Right lobe of liver (tissue), 4 donors: Measurements from ENCODE around the gene C1orf105.

ENCODE experiments used
- POLR2A ChIP-seq: fragments of 450-650 bp; IDR thresholded peaks from one replicate; pipeline ENCODE4 v1.6.1; 2017; ENCODE audit warnings: antibody characterized with exemption, mild to moderate bottlenecking
- TF ChIP-seq, protein P1 (sequence below), 4 donors: fragments of 200-600 bp in 3 of 4; fragments of 450-650 bp in 1 of 4; IDR thresholded peaks; one replicate each; pipeline versions ENCODE4 v1.5.1 to v1.8.0; 2016 to 2022; ENCODE audit warnings: antibody characterized with exemption in 4 of 4, mild to moderate bottlenecking in 2 of 4
- donor health status: DM: no; HTN: no; CAD: no.
- donor health status: DM: no; HTN: no; CAD: no.
- donor health status: DM: no; HTN: yes; CAD: no.

GRCh38 chr1:172394141-172394751 lies 26.2 kb upstream of the C1orf105 start:
- TF ChIP-seq, protein P1, sequence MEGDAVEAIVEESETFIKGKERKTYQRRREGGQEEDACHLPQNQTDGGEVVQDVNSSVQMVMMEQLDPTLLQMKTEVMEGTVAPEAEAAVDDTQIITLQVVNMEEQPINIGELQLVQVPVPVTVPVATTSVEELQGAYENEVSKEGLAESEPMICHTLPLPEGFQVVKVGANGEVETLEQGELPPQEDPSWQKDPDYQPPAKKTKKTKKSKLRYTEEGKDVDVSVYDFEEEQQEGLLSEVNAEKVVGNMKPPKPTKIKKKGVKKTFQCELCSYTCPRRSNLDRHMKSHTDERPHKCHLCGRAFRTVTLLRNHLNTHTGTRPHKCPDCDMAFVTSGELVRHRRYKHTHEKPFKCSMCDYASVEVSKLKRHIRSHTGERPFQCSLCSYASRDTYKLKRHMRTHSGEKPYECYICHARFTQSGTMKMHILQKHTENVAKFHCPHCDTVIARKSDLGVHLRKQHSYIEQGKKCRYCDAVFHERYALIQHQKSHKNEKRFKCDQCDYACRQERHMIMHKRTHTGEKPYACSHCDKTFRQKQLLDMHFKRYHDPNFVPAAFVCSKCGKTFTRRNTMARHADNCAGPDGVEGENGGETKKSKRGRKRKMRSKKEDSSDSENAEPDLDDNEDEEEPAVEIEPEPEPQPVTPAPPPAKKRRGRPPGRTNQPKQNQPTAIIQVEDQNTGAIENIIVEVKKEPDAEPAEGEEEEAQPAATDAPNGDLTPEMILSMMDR (IDR thresholded peaks at IDR 0.05) = no peak
- no peak for TF ChIP-seq POLR2A
